GM18520 (cell line): ENCODE data around the gene KRTAP6-3.

Source experiments
- ATAC-seq: cut with Tn5 transposase; IDR thresholded peaks from one replicate; pipeline ENCODE4 v1.9.1; 2021; ENCODE audit not compliant: unreplicated experiment

KRTAP6-3 gene

GRCh38 chr21:30623362-30623761, 31.1 kb downstream of the KRTAP6-3 start:
- ATAC-seq = no peak

- no peak for ATAC-seq
These were observed 33.4 kb downstream of the KRTAP6-3 start for GRCh38 chr21:30625449-30626165.

GRCh38 chr21:30628109-30628508, 35.9 kb downstream of the KRTAP6-3 start:
- ATAC-seq = no peak

- no peak for ATAC-seq
These were observed 37.0 kb downstream of the KRTAP6-3 start for GRCh38 chr21:30629200-30629599.

GRCh38 chr21:30634906-30635305, 42.7 kb downstream of the KRTAP6-3 start, which contains the start of gene KRTAP20-2:
TSS of gene KRTAP20-2 (plus strand) at chr21:30635206. CDS start at chr21:30635264, 58 bp downstream.
- no peak for ATAC-seq

GRCh38 chr21:30638686-30639085, 46.4 kb downstream of the KRTAP6-3 start:
- ATAC-seq = no peak

GRCh38 chr21:30642564-30642963, 50.3 kb downstream of the KRTAP6-3 start, which contains the start of gene KRTAP20-3:
TSS of gene KRTAP20-3 (plus strand) at chr21:30642864.
- ATAC-seq = no peak
